NCI-H524 treated with DMSO at 0.1 percent for 48 hours (cell line): ENCODE results near the gene ZCCHC7.

Source experiments
- DNase-seq: peaks from one replicate; lab custom pipeline; 2025; lab: John Stamatoyannopoulos, UW

Gene ZCCHC7

GRCh38 chr9:37405350-37405749 is 285.0 kb downstream of the ZCCHC7 start:
- DNase-seq: no peak

GRCh38 chr9:37405764-37406380 is 285.5 kb downstream of the ZCCHC7 start:
- no peak for DNase-seq

GRCh38 chr9:37406603-37407401 is 286.4 kb downstream of the ZCCHC7 start:
- no peak for DNase-seq

DNA sequence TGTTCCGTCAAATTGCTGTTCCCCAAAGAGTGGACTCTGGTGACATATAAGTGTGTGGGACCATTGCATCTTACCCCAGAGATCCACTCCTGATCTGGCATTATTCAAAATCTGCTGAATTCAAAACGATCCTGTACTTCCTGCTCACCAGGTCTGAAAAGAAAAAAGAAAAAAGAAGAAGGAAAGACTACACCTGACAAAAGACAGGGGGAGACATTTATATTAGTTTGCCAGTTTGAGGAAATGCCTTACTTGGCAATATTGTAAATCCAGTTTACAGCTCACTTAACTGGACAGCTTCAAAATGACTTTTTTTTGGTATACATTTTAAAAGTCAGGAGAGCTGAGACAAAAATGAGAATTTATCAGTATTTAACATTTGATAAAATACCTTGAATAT is 287.1 kb downstream of the ZCCHC7 start:
- no peak for DNase-seq
